Measurements from ENCODE around the gene ITGB2. TPM values are rescaled to one million over a fixed set of nuclear protein-coding genes. Genes with fewer than 3 reads are reported as not detected.

The ITGB2 gene
- total RNA-seq, 2 experiments from 2014 or later, result 439 to 500 TPM

- DNase-seq, result no peak
- peaks cover 50% of the 10 kb centered on the region for H3K4me1 Mint-ChIP-seq
- no peaks in the 10 kb centered on the region for H3K27me3 Mint-ChIP-seq
- ChIA-PET POLR2A (no interaction called here), CTCF (interaction anchor here (1.2 to 2.8 kb wide), 3 partner anchors 14 to 194 kb away, joined by 3 to 16 read pairs (median 11); no protein-coding TSS in a partner anchor)
- H3K36me3 Mint-ChIP-seq (ENCODE audit: low read depth), result peaks cover 20% of the 10 kb centered on the region
- H3K27ac Mint-ChIP-seq, result no peak overlapping the region
- H3K4me3 Mint-ChIP-seq, result no peak overlapping the region
- H3K9me3 Mint-ChIP-seq, result no peaks in the 10 kb centered on the region
Measured at GRCh38 chr21:44943686-44944550, 23.2 kb upstream of the ITGB2 start.

DNA sequence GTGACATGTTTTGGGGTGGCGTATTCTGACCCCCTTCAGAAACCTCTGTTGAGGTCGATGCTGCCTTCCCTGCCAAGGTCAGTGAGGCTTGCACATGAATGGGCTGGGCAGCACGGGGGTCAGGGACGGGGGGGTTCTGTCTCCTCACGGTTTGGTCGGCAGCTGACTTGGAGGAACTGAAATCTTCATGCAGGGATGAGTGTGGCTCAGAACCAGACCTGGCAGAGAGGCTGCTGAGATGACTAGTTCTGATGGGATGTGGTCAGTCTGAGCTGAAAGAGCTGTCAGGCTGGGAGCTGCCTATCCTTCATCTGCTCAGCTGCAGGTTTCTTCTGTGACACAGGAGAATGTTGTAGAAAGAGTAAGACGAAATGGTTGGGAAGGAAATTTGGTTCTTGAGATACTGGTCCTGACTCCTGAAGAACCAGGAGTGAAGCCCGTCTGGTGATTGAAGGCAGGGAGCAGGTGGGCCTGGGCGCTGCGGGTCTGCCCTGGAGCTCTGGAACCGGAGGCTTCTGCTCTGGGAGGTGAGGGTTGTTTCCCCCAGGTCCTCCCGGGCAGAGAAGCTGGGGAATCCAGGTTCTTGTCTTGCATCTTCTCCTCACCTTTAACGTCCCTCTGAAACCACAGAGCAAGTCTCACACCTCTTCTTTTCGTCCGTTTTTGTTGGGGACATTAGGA, 22.4 kb upstream of the ITGB2 start:
- CTCF ChIA-PET, result interaction anchor here (1.1 to 2.1 kb wide), 3 partner anchors 15 to 193 kb away, joined by 3 to 5 read pairs (median 4); no protein-coding TSS in a partner anchor
- no peaks in the 10 kb centered on the region for H3K9me3 Mint-ChIP-seq
- peaks cover 52% of the 10 kb centered on the region for H3K4me1 Mint-ChIP-seq
- no peaks in the 10 kb centered on the region for H3K27me3 Mint-ChIP-seq
- peaks cover 20% of the 10 kb centered on the region for H3K36me3 Mint-ChIP-seq (ENCODE audit: low read depth)
- DNase-seq, result no peak
- no peak overlapping the region for H3K4me3 Mint-ChIP-seq
- POLR2A ChIA-PET, result no interaction called here
- H3K27ac Mint-ChIP-seq, result no peak overlapping the region

DNA sequence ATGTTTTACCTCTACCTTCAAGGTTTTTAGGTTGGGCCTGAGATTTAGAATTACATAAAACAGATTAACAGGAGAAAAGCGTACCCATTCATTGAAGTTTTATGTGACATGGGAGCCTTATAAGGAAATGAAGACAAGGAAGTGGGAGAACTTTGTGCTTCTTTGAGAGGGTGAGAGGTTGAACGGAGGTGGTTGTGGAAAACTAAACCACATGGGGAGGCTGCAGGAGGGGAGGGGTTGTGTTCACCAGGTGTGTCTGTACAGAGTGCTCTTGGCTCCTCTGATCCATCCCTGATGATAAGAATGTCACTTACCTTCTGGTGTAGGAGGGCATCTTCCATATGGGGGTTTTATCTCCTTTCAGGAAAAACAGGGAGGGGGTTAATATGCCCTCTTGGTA, 21.9 kb upstream of the ITGB2 start:
- Mint-ChIP-seq H3K9me3 (no peaks in the 10 kb centered on the region), H3K27me3 (no peaks in the 10 kb centered on the region), H3K4me1 (peaks cover 52% of the 10 kb centered on the region), H3K4me3 (no peak overlapping the region), H3K36me3 (ENCODE audit: low read depth) (peaks cover 20% of the 10 kb centered on the region), H3K27ac (no peak overlapping the region)
- POLR2A ChIA-PET, result no interaction called here
- no peak for DNase-seq
- CTCF ChIA-PET, result interaction anchor here (1.1 to 2.1 kb wide), 2 partner anchors 186 to 194 kb away, joined by 4 to 5 read pairs; no protein-coding TSS in a partner anchor

- no peaks in the 10 kb centered on the region for H3K27me3 Mint-ChIP-seq
- H3K27ac Mint-ChIP-seq, result no peak overlapping the region
- H3K4me1 Mint-ChIP-seq, result peaks cover 52% of the 10 kb centered on the region
- POLR2A ChIA-PET, result no interaction called here
- H3K36me3 Mint-ChIP-seq (ENCODE audit: low read depth), result peaks cover 16% of the 10 kb centered on the region
- no peaks in the 10 kb centered on the region for H3K9me3 Mint-ChIP-seq
- H3K4me3 Mint-ChIP-seq, result peak overlapping the region; percentile 81
- CTCF ChIA-PET, result interaction anchor here (0.9 to 2.1 kb wide), 4 partner anchors 8 to 195 kb away, joined by 3 to 5 read pairs (median 4); no protein-coding TSS in a partner anchor
- no peak for DNase-seq
Measured at GRCh38 chr21:44941567-44941966, 20.9 kb upstream of the ITGB2 start.

- DNase-seq, result no peak
- H3K36me3 Mint-ChIP-seq (ENCODE audit: low read depth), result peaks cover 12% of the 10 kb centered on the region
- CTCF ChIA-PET, result interaction anchor here (0.8 to 1.6 kb wide), 3 partner anchors 8 to 86 kb away, joined by 3 to 4 read pairs (median 4); no protein-coding TSS in a partner anchor
- no peaks in the 10 kb centered on the region for H3K9me3 Mint-ChIP-seq
- peaks cover 46% of the 10 kb centered on the region for H3K4me1 Mint-ChIP-seq
- POLR2A ChIA-PET, result interaction anchor here (0.7 kb wide), 1 partner anchor 197 kb away, joined by 3 read pairs; no protein-coding TSS in a partner anchor
- H3K27me3 Mint-ChIP-seq, result no peaks in the 10 kb centered on the region
- H3K27ac Mint-ChIP-seq, result peak overlapping the region; percentile 84
- H3K4me3 Mint-ChIP-seq, result peak overlapping the region; percentile 83
Measured at GRCh38 chr21:44940116-44940631, 19.5 kb upstream of the ITGB2 start.

DNA sequence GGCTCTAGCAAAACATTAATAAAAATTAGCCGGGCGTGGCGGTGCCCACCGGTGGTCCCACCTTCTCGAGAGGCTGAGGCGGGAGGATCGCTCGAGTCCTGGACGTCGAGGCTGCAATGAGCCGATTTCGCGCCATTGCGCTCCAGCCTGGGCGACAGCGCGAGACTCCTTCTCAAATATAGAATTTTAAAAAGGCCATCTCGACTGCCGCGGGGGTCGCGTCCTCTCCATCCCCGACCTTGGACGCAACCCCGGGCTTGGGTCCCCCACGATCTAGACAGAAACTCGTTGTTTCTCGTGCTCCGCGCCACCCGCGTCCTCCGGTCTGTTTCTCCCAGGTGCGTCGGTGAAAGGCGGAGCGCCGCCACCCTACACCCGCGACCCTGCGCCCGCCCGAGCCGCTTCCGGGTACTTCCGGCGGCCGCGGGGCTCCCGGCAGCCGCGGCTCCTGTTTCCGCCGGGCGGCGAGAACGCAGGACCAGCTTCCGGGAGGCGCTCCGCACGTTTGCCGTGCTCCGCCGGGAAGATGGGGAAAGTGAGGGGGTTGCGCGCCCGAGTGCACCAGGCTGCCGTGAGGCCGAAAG, 18.9 kb upstream of the ITGB2 start, which contains the start of gene SLX9:
Gene SLX9, plus strand, starts transcription at position 498 of the 584 bp plus-strand sequence. Its CDS starts 29 bp downstream, at position 527.
- peak within 1 kb of the TSS; percentile 85 for H3K27ac Mint-ChIP-seq

DNA sequence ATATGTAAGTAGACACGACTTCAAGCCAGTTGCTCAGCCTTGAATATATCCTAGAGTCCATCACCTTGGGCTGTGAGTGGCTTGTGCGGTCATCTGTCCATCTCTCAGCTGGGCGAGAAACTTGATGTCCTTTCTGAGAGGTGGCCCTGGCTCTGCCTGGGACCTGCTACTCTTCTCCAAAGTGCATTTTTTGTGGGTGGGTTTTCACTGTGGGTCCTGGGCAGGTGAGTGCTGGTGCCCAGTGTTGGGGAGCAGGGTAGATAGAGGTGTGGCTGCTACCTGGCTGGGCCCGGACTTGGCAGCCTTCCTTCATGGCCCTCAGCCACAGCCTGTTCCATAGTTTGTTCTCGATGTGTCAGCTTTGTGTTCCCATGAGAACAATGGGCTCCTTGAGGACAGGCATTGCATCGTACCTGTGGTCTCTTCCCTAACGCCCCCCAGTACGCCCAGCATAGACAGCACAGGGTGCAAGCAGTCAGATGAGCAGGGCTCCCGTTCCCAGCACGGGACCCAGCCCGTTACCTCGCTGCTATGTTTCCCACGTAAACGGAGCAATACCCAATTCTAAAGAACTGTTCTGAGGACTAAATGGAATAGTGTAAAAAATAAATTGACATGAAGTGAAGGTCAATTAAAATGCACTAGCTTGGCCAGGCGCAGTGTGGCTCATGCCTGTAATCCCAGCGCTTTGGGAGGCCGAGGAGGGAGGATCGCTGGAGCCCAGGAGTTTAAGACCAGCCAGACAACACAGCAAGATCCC, 18.3 kb upstream of the ITGB2 start:
- peak overlapping the region; percentile 85 for H3K27ac Mint-ChIP-seq
- ChIA-PET CTCF (interaction anchor here (1.0 to 1.9 kb wide), 2 partner anchors 10 to 20 kb away, joined by 3 to 4 read pairs; no protein-coding TSS in a partner anchor), POLR2A (no interaction called here)
- H3K36me3 Mint-ChIP-seq (ENCODE audit: low read depth), result peaks cover 4% of the 10 kb centered on the region
- H3K27me3 Mint-ChIP-seq, result no peaks in the 10 kb centered on the region
- H3K4me3 Mint-ChIP-seq, result peak overlapping the region; percentile 83
- no peaks in the 10 kb centered on the region for H3K9me3 Mint-ChIP-seq
- DNase-seq, result no peak
- peaks cover 44% of the 10 kb centered on the region for H3K4me1 Mint-ChIP-seq

More for the DNA sequence above, 18.9 kb upstream of the ITGB2 start, which contains the start of gene SLX9:
- no peaks in the 10 kb centered on the region for H3K9me3 Mint-ChIP-seq
- CTCF ChIA-PET, result interaction anchor here (0.8 to 1.9 kb wide), 3 partner anchors 11 to 85 kb away, joined by 3 to 4 read pairs (median 4); no protein-coding TSS in a partner anchor
- H3K27me3 Mint-ChIP-seq, result no peaks in the 10 kb centered on the region
- peak; percentile 78 for DNase-seq
- POLR2A ChIA-PET, result interaction anchor here (0.7 kb wide), 1 partner anchor 198 kb away, joined by 3 read pairs; no protein-coding TSS in a partner anchor
- peak within 1 kb of the TSS; percentile 83 for H3K4me3 Mint-ChIP-seq
- peaks cover 46% of the 10 kb centered on the region for H3K4me1 Mint-ChIP-seq
- peaks cover 9% of the 10 kb centered on the region for H3K36me3 Mint-ChIP-seq (ENCODE audit: low read depth)

DNA sequence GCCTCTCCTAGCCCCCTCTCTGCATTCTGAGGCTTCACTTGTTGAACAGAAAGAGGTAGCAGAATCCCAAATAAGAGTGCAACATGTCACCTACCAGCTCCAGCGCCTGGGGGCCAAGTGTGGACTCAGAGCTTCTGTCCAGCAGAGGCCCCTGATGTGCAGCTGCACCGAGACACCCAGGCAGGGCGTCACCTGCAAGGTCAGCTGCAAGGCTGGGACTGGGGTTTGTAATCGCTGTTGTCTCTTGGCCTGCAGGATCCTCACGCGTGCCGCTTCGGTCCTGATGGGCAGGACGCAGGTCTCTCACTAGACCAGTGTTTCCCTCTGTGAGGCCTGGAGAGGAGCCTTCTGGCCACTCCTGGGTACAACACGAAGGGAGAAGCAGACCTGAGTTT, 14.8 kb upstream of the ITGB2 start:
- no peaks in the 10 kb centered on the region for H3K27me3 Mint-ChIP-seq
- H3K27ac Mint-ChIP-seq, result no peak overlapping the region
- no peak overlapping the region for H3K4me3 Mint-ChIP-seq
- H3K4me1 Mint-ChIP-seq, result peaks cover 29% of the 10 kb centered on the region
- POLR2A ChIA-PET, result no interaction called here
- H3K36me3 Mint-ChIP-seq (ENCODE audit: low read depth), result no peaks in the 10 kb centered on the region
- CTCF ChIA-PET, result interaction anchor here (0.6 to 0.8 kb wide), 3 partner anchors 9 to 353 kb away, joined by 3 to 4 read pairs (median 3); no protein-coding TSS in a partner anchor
- H3K9me3 Mint-ChIP-seq, result no peaks in the 10 kb centered on the region
- DNase-seq, result no peak

GRCh38 chr21:44934797-44935532, 14.3 kb upstream of the ITGB2 start:
- Mint-ChIP-seq H3K27ac (no peak overlapping the region), H3K9me3 (no peaks in the 10 kb centered on the region), H3K4me3 (no peak overlapping the region), H3K4me1 (peaks cover 30% of the 10 kb centered on the region), H3K36me3 (ENCODE audit: low read depth) (no peaks in the 10 kb centered on the region), H3K27me3 (no peaks in the 10 kb centered on the region)
- CTCF ChIA-PET, result interaction anchor here (0.5 to 2.0 kb wide), 8 partner anchors 13 to 1228 kb away, joined by 3 to 6 read pairs (median 4); partner anchors contain the start of gene ITGB2
- POLR2A ChIA-PET, result interaction anchor here (0.6 kb wide), 1 partner anchor 136 kb away, joined by 4 read pairs; no protein-coding TSS in a partner anchor
- DNase-seq, result no peak

DNA sequence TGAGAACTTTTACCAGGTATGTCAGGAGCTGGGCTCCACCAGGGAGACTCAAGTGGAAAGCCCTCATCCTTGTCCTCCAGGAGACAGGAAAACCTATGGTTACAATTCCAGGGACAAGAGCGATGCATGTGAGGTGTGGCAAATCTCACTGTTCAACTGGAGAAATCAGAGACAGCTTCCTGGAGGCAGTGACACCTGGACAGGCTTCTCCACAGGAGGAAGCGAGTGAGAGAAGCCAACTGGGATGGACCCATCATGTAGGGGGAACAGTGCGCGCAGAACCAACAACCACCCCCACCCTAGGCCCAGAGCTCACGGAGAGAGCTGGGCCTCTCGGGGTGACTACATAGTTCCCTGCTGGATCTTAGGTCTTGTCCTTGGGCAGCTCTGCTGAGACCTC, 13.6 kb upstream of the ITGB2 start:
- POLR2A ChIA-PET, result interaction anchor here (0.6 kb wide), 1 partner anchor 135 kb away, joined by 4 read pairs; no protein-coding TSS in a partner anchor
- no peaks in the 10 kb centered on the region for H3K9me3 Mint-ChIP-seq

DNA sequence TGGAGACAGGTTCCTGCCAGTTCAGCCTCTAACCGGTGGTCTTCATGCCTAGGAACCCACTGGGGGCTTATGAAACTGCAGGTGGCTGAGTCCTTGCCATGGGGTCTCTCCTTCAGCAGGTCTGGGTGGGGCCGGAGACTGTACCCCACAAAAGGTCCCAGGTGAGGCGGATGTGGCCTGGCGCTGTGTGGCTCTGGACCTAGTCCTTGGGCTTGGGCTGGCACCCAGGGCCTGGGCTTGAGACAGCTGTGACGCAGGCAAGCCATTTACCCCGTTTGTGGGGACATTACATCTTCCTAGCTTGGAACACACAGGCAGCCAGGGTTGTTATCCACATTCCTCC, 13.2 kb upstream of the ITGB2 start:
- no peak overlapping the region for H3K4me3 Mint-ChIP-seq
- H3K36me3 Mint-ChIP-seq (ENCODE audit: low read depth), result peaks cover 8% of the 10 kb centered on the region
- POLR2A ChIA-PET, result no interaction called here
- H3K27ac Mint-ChIP-seq, result no peak overlapping the region
- peaks cover 34% of the 10 kb centered on the region for H3K4me1 Mint-ChIP-seq
- no peaks in the 10 kb centered on the region for H3K27me3 Mint-ChIP-seq
- no peaks in the 10 kb centered on the region for H3K9me3 Mint-ChIP-seq
- CTCF ChIA-PET, result interaction anchor here (0.5 to 2.0 kb wide), 10 partner anchors 8 to 1227 kb away, joined by 3 to 6 read pairs (median 4); partner anchors contain the start of gene ITGB2
- no peak for DNase-seq

More for the DNA sequence above, 13.6 kb upstream of the ITGB2 start:
- Mint-ChIP-seq H3K27me3 (no peaks in the 10 kb centered on the region), H3K4me3 (no peak overlapping the region), H3K4me1 (peaks cover 34% of the 10 kb centered on the region), H3K27ac (no peak overlapping the region), H3K36me3 (ENCODE audit: low read depth) (peaks cover 4% of the 10 kb centered on the region)
- CTCF ChIA-PET, result interaction anchor here (0.5 to 2.0 kb wide), 7 partner anchors 13 to 1228 kb away, joined by 3 to 6 read pairs (median 4); partner anchors contain the start of gene ITGB2
- no peak for DNase-seq
